Breast epithelium (tissue), 3 donors: Measurements from ENCODE around the gene LAMB4.

Source experiments
- POLR2A ChIP-seq: fragments of 450-650 bp; IDR thresholded peaks from one replicate; pipeline ENCODE4 v1.6.1; 2016; ENCODE audit warnings: antibody characterized with exemption, mild to moderate bottlenecking, moderate library complexity
- TF ChIP-seq, protein P1 (sequence below), 3 donors: fragments of 450-650 bp; IDR thresholded peaks; one replicate each; pipeline ENCODE4 v1.5.1; 2016 to 2017; ENCODE audit warnings: antibody characterized with exemption in 3 of 3, mild to moderate bottlenecking in 3 of 3, moderate library complexity in 3 of 3

DNA sequence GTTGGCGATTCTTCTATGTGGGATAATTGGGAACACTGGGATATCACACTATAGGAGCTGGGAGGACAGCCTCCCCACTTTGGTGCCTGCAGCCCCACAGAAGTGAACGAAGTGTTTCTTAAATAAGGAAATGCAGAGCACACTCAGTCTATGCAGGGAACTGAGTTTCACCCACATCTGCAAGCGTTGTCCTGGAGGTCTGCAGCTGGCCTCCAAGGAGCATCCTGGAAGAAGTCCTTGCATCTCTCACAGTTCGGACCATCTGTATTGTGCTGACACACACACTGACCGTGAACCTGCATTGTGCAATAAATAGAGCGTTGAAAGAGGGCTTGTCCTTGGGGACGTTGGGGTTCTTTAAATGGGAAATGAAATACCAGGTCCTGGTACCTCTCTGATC is 25.8 kb downstream of the LAMB4 start:
- TF ChIP-seq POLR2A, result no peak
- TF ChIP-seq, protein P1, sequence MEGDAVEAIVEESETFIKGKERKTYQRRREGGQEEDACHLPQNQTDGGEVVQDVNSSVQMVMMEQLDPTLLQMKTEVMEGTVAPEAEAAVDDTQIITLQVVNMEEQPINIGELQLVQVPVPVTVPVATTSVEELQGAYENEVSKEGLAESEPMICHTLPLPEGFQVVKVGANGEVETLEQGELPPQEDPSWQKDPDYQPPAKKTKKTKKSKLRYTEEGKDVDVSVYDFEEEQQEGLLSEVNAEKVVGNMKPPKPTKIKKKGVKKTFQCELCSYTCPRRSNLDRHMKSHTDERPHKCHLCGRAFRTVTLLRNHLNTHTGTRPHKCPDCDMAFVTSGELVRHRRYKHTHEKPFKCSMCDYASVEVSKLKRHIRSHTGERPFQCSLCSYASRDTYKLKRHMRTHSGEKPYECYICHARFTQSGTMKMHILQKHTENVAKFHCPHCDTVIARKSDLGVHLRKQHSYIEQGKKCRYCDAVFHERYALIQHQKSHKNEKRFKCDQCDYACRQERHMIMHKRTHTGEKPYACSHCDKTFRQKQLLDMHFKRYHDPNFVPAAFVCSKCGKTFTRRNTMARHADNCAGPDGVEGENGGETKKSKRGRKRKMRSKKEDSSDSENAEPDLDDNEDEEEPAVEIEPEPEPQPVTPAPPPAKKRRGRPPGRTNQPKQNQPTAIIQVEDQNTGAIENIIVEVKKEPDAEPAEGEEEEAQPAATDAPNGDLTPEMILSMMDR (IDR thresholded peaks at IDR 0.05), result no peak
